ENCODE results near the gene NSRP1.
"Not testable (repeated sequence)": the region's sequence is repeated elsewhere in the genome, so short reads cannot be mapped to it uniquely, and the experiment has no call there.

NSRP1 gene

DNA sequence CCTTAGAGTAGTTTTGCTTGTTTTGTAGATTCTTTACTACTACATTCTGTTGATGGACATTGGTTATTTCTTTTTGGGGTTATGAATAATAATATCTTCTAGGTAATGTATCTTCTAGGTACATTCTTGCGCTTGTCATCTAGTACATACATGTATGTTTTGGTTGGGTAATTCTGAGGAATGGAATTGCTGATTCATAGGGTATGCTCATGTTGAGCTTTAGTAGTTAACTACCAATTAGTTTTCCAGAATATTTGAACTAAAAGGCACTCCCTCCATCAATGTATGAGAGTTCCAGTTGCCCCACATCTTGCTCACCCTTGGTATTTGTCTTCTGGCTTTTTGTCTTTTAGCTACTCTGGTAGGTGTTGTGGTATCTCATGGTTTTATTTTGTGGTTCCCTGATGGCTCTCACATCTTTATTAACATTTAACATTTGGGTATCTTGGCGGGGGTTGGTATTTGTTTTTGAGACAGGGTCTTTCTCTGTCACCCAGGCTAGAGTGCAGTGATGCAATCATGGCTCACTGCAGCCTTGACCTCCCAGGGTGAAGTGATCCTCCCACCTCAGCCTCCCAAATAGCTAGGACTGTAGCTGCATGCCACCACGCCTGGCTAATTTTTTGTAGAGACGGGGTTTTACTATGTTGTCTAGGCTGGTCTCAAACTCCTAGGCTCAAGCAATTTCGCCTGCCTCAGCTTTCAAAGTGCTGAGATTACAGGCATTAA is 71.8 kb downstream of the NSRP1 start:
- no peak for DNase-seq

DNA sequence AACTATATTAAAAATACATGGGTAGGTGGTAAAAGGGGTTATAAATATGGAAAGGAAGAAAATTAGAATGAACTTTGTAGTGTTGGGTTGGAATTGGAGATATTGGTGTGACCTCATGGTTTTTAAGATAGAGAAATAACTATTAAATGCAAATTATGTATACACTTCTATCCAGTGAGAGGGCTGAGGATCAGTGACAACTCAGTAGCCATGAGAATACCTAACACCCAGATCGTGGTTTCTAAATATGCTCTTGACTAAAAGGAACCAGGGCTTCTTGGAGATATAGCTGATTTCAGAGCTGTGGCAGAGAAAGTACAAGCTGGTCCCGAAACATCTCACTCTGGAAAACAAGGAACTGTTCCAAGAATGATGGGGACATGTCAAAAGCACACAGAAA is 74.5 kb downstream of the NSRP1 start:
- no peak for DNase-seq

GRCh38 chr17:30196504-30196903 is 79.9 kb downstream of the NSRP1 start:
- no peak for DNase-seq

DNA sequence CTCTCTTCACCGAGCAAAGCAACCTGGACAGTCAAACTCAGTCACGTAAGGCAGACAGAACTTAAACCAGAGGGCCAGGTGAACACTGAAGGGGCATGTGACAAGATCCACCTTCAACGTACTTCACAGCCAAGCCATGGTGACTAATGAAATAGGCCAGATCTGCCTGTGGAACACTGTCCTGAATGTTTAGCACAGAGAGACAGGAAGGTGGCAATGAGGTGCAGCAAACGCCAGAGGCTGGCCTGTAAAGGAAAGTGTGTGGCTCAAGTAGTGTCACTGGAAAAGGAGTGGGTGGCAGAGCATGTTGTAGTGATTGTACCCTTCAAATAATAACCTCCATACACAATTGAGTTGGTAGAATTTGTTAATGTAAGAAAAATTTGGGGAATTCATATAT is 80.8 kb downstream of the NSRP1 start:
- no peak for DNase-seq

- DNase-seq, result no peak
Observed at GRCh38 chr17:30199600-30199999, 83.0 kb downstream of the NSRP1 start.

DNA sequence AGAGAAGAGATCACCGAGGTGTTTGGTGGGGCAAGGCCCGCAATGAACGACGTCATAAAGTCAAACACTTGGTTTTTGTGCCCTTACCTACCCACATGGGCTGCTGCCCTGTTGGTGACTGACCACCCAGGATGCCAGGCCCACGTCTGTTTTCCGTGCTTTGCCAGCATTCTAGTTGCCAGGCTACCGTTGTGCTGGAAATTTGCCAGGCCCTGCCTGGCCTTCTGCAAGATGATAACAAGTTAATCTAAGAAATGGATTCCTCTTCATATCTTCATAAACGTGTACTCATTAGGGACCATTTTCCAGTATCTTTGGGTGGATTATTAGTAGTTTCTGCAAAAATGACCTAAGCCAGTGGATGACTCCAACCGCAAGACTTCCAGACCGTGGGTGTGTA is 83.5 kb downstream of the NSRP1 start:
- DNase-seq, result no peak

- DNase-seq, result not testable (repeated sequence)
Observed at GRCh38 chr17:30200656-30201055, 84.0 kb downstream of the NSRP1 start.

GRCh38 chr17:30203471-30203981 is 86.9 kb downstream of the NSRP1 start:
- DNase-seq, result no peak

GRCh38 chr17:30207655-30208054 is 91.0 kb downstream of the NSRP1 start:
- DNase-seq, result no peak

DNA sequence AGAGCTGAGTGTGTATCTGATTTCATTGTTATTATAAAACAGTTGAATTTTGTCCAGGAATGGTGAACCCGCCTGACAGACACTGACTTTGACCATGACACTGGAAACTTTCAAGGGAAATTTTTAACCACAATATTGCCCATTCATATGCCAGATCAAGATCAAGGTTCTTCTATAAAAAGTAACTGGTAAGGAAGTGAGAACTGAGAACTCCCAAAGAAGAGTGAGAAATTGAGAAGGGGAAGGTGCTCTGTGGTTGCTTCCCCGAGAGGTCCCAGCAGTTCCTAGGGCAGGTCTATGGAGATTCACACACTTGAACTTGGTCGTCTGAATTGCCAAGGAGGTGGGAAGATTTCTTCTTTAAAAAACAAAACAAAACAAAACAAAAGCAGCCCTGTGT is 91.6 kb downstream of the NSRP1 start:
- DNase-seq, result no peak

DNA sequence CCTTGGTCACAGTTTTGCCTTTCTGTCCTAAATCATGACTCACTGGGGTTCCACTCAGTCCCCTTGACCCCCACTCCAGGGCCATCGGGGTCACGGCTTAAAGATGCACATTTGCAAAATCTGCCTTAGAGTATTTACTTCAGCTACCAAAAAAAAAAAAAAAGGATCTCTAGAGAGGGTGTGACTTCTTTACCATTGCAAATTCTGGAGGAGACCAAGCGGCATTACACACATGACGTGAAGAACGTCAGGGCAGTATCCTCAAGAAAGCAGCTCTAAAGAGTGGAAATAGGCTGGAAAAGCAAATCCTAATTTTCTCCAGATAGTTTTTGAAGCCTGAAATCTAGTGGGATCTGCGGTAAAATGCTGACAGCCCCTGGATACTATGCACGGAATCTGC is 93.3 kb downstream of the NSRP1 start:
- no peak for DNase-seq

DNA sequence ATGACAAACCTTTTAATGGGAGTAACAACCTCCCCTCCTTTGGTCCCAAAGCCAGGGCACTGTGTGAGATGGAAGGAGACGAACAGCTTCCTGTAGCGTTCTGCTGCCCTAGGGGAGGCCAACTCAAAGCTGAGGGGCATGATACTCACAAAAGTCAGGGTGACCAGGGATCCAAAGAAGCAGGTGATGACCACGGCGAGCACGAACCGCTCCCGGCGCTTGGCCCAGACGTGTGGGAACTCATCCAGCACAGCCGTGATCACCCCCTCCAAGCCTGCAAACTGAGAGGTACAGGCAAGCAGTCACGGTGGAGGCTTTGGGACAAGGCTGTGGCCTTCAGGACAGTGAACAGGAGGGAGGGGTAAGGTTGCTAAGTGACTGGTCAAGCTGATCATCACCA is 93.8 kb downstream of the NSRP1 start:
- DNase-seq, result no peak

GRCh38 chr17:30210901-30211300 is 94.3 kb downstream of the NSRP1 start:
- DNase-seq, result no peak

DNA sequence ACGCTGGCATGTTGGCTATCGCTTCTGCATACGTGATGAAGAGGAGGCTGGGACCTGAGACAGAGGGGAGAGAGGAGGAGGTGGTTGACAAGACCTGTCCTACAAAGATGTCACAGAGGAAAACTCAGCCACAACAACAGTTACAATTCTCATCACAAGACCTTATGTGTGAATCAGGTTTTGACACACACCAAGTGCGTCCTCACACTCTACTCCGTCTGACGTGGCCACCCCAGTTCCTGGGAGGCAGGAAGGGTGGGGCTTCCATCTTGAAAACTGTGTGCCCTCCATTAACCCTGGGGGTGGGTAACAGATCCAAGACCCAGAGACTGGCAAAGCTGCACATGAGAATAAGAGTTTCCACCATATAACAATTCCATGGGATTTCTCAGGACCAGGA is 94.8 kb downstream of the NSRP1 start:
- no peak for DNase-seq

- DNase-seq, result no peak
Observed at GRCh38 chr17:30212750-30213149, 96.1 kb downstream of the NSRP1 start.

- DNase-seq, result no peak
Observed at GRCh38 chr17:30217054-30217453, 100.4 kb downstream of the NSRP1 start.

GRCh38 chr17:30217746-30218245 is 101.2 kb downstream of the NSRP1 start:
- DNase-seq, result no peak

- no peak for DNase-seq
Observed at GRCh38 chr17:30218799-30219198, 102.2 kb downstream of the NSRP1 start.

GRCh38 chr17:30219315-30219714 is 102.7 kb downstream of the NSRP1 start:
- DNase-seq, result no peak

DNA sequence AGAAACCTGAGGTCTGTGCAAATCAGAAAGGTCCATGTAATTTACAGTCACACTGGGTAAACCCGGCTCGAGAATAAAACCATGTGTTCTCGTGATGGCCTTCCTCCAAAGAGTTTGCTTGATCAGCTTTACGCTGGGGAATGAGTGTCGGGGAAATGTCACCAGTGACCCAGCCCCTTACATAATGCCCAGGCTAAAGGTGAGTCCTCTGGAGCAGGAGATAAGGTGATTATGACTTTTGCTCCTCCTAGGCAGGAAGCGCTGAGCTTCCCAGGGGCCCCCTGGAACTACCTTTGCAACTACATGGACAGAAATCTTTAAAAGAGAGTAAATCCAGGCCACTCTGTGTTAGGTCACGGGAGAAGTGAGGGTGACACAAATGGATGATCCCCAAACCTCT is 103.2 kb downstream of the NSRP1 start:
- DNase-seq, result no peak

- no peak for DNase-seq
Observed at GRCh38 chr17:30220414-30220813, 103.8 kb downstream of the NSRP1 start.

GRCh38 chr17:30221346-30221745 is 104.7 kb downstream of the NSRP1 start:
- no peak for DNase-seq

- no peak for DNase-seq
Observed at GRCh38 chr17:30222251-30222650, 105.6 kb downstream of the NSRP1 start.

DNA sequence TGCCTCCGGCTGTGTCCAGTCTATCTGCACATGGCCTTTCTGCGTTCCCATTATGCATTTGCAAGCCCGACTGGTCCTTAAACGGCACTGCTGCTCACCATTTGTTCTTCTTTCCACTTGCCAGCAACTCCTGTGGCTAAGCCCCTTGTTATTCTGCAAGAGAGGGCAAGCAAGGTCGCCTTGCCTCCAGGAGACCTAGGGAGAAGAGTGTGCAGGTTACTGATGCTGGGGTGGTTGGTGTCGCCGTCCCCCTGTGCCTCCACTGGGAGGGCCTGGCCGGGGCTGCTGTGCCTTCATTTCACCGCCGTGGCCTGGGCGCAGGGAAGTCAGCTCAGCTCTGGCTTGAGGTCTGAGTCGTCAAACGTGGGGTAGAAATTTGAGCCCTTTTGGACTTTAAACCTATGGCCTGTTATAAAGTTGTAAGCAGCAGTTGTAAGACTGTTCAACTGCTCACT is 106.1 kb downstream of the NSRP1 start:
- DNase-seq, result no peak

- DNase-seq, result no peak
Observed at GRCh38 chr17:30224419-30224960, 107.9 kb downstream of the NSRP1 start.

Measured in activated CD4-positive, alpha-beta T cell treated with anti-CD3 and anti-CD28 coated beads for 1 hour (primary cell).